Suppressor macrophage (primary cell): ENCODE data around the gene CYTH1.
A peak's percentile ranks its signal among the peaks of the same experiment; 100 is the strongest.

Source experiments
- DNase-seq, 4 experiments: peaks; one replicate each; pipeline ENCODE4 v3.0.0-alpha.2; 2020 to 2022
- total RNA-seq, 17 experiments: gene quantifications; one replicate each; lab custom pipeline; 2026; ENCODE audit warnings: mixed read lengths in 6 of 17, inconsistent platforms in 3 of 17; lab: John Stamatoyannopoulos, UW

The CYTH1 gene
- total RNA-seq = 125 to 384 (median 203) reads per million in 17 experiments

- no peak for DNase-seq
Observed at GRCh38 chr17:78781893-78782304, at the start of gene CYTH1. TSS of gene CYTH1 (minus strand) at chr17:78782273. CDS start at chr17:78782223, 50 bp downstream.

- no peak for DNase-seq
Observed at GRCh38 chr17:78829477-78829876, 47.4 kb upstream of the CYTH1 start.

- peak; percentile 37 to 62 (median 47) for DNase-seq
Observed at GRCh38 chr17:78828470-78829185, 46.6 kb upstream of the CYTH1 start.

- peak; percentile 82 to 91 (median 90) for DNase-seq
Observed at GRCh38 chr17:78826836-78827509, 44.9 kb upstream of the CYTH1 start.

GRCh38 chr17:78826421-78826820, 44.3 kb upstream of the CYTH1 start:
- peak; percentile 46 to 84 (median 70) for DNase-seq

- DNase-seq = no peak
Observed at GRCh38 chr17:78825696-78826095, 43.6 kb upstream of the CYTH1 start.

- DNase-seq = no peak
Observed at GRCh38 chr17:78824240-78824639, 42.2 kb upstream of the CYTH1 start.

- DNase-seq = no peak
Observed at GRCh38 chr17:78823282-78824046, 41.4 kb upstream of the CYTH1 start.

GRCh38 chr17:78822552-78822951, 40.5 kb upstream of the CYTH1 start:
- no peak for DNase-seq

- DNase-seq = no peak
Observed at GRCh38 chr17:78821961-78822360, 39.9 kb upstream of the CYTH1 start.

GRCh38 chr17:78820841-78821240, 38.8 kb upstream of the CYTH1 start:
- DNase-seq = no peak

GRCh38 chr17:78819806-78820792, 38.0 kb upstream of the CYTH1 start:
- DNase-seq = no peak

- no peak for DNase-seq
Observed at GRCh38 chr17:78819402-78819801, 37.3 kb upstream of the CYTH1 start.

GRCh38 chr17:78818932-78819331, 36.9 kb upstream of the CYTH1 start:
- peak; percentile 23 to 44 (median 33) for DNase-seq

- DNase-seq = no peak
Observed at GRCh38 chr17:78818152-78818846, 36.2 kb upstream of the CYTH1 start.

GRCh38 chr17:78817123-78817522, 35.0 kb upstream of the CYTH1 start:
- DNase-seq = no peak

- no peak for DNase-seq
Observed at GRCh38 chr17:78815696-78816095, 33.6 kb upstream of the CYTH1 start.

GRCh38 chr17:78812855-78813254, 30.8 kb upstream of the CYTH1 start:
- no peak for DNase-seq

GRCh38 chr17:78808163-78808562, 26.1 kb upstream of the CYTH1 start:
- DNase-seq = peak in 1 of 4 experiments; percentile 26

- DNase-seq = peak; percentile 61 to 83 (median 72)
Observed at GRCh38 chr17:78806451-78806850, 24.4 kb upstream of the CYTH1 start.

GRCh38 chr17:78805301-78805700, 23.2 kb upstream of the CYTH1 start:
- DNase-seq = no peak
